GM21381 (cell line): ENCODE results near the gene CCDC185.
"Not testable (repeated sequence)": the region's sequence is repeated elsewhere in the genome, so short reads cannot be mapped to it uniquely, and the experiment has no call there.

Source experiments
- ATAC-seq: cut with Tn5 transposase; IDR thresholded peaks from one replicate; pipeline ENCODE4 v1.9.1; 2021; ENCODE audit warnings: mild to moderate bottlenecking, moderate library complexity; ENCODE audit not compliant: unreplicated experiment

Gene CCDC185

GRCh38 chr1:223394242-223394641 lies 1.0 kb downstream of the CCDC185 start:
- ATAC-seq, result no peak

- ATAC-seq, result no peak
Observed at GRCh38 chr1:223394706-223395105, 1.5 kb downstream of the CCDC185 start.

GRCh38 chr1:223399393-223399792 lies 6.2 kb downstream of the CCDC185 start:
- not testable (repeated sequence) for ATAC-seq

- no peak for ATAC-seq
Observed at GRCh38 chr1:223401873-223402789, 8.9 kb downstream of the CCDC185 start.

GRCh38 chr1:223402790-223403142 lies 9.6 kb downstream of the CCDC185 start:
- no peak for ATAC-seq

- no peak for ATAC-seq
Observed at GRCh38 chr1:223403184-223403815, 10.1 kb downstream of the CCDC185 start.

- no peak for ATAC-seq
Observed at GRCh38 chr1:223405507-223405906, 12.3 kb downstream of the CCDC185 start.

GRCh38 chr1:223410036-223410435 lies 16.8 kb downstream of the CCDC185 start:
- no peak for ATAC-seq

- ATAC-seq, result no peak
Observed at GRCh38 chr1:223411309-223411708, 18.1 kb downstream of the CCDC185 start.

- no peak for ATAC-seq
Observed at GRCh38 chr1:223411710-223412109, 18.5 kb downstream of the CCDC185 start.

GRCh38 chr1:223413216-223413615 lies 20.0 kb downstream of the CCDC185 start:
- no peak for ATAC-seq

- ATAC-seq, result no peak
Observed at GRCh38 chr1:223417444-223417843, 24.2 kb downstream of the CCDC185 start.

GRCh38 chr1:223417903-223418663 lies 24.9 kb downstream of the CCDC185 start:
- ATAC-seq, result no peak

GRCh38 chr1:223419115-223419514 lies 25.9 kb downstream of the CCDC185 start:
- ATAC-seq, result no peak

GRCh38 chr1:223419561-223419960 lies 26.3 kb downstream of the CCDC185 start:
- ATAC-seq, result no peak

GRCh38 chr1:223421025-223421424 lies 27.8 kb downstream of the CCDC185 start:
- no peak for ATAC-seq

- ATAC-seq, result no peak
Observed at GRCh38 chr1:223421676-223422075, 28.5 kb downstream of the CCDC185 start.

GRCh38 chr1:223422911-223423310 lies 29.7 kb downstream of the CCDC185 start:
- no peak for ATAC-seq

GRCh38 chr1:223423641-223424233 lies 30.5 kb downstream of the CCDC185 start:
- ATAC-seq, result no peak

GRCh38 chr1:223425550-223425949 lies 32.3 kb downstream of the CCDC185 start:
- no peak for ATAC-seq

- ATAC-seq, result no peak
Observed at GRCh38 chr1:223426936-223427335, 33.7 kb downstream of the CCDC185 start.
